ENCODE results near the gene CCDC127. TPM values are rescaled to one million over a fixed set of nuclear protein-coding genes. Genes with fewer than 3 reads are reported as not detected.

The CCDC127 gene
- total RNA-seq, 1 donor from 2014 or later, result 9.7 TPM

- no peak for DNase-seq (ENCODE audit: low spot score in 2 of 2, unreplicated experiment in 2 of 2)
- peaks cover 13% of the 10 kb centered on the region for H3K36me3 Mint-ChIP-seq
- no peaks in the 10 kb centered on the region for H3K9me3 Mint-ChIP-seq
- H3K27me3 Mint-ChIP-seq (ENCODE audit: low read depth), result no peaks in the 10 kb centered on the region
- no peak for TF ChIP-seq CTCF (IDR thresholded peaks at IDR 0.05; ENCODE audit: unreplicated experiment)
- H3K27ac Mint-ChIP-seq, result no peak overlapping the region
- peaks cover 13% of the 10 kb centered on the region for H3K4me1 Mint-ChIP-seq
- no peak overlapping the region for H3K4me3 Mint-ChIP-seq
Measured at GRCh38 chr5:213803-214395, 4.1 kb downstream of the CCDC127 start.

GRCh38 chr5:208449-209114 lies 9.4 kb downstream of the CCDC127 start:
- Mint-ChIP-seq H3K9me3 (no peaks in the 10 kb centered on the region), H3K27me3 (ENCODE audit: low read depth) (no peaks in the 10 kb centered on the region), H3K36me3 (peaks cover 15% of the 10 kb centered on the region), H3K27ac (no peak overlapping the region), H3K4me3 (no peak overlapping the region), H3K4me1 (peaks cover 6% of the 10 kb centered on the region)
- no peak for TF ChIP-seq CTCF (IDR thresholded peaks at IDR 0.05; ENCODE audit: unreplicated experiment)
- DNase-seq (ENCODE audit: low spot score in 2 of 2, unreplicated experiment in 2 of 2), result no peak

DNA sequence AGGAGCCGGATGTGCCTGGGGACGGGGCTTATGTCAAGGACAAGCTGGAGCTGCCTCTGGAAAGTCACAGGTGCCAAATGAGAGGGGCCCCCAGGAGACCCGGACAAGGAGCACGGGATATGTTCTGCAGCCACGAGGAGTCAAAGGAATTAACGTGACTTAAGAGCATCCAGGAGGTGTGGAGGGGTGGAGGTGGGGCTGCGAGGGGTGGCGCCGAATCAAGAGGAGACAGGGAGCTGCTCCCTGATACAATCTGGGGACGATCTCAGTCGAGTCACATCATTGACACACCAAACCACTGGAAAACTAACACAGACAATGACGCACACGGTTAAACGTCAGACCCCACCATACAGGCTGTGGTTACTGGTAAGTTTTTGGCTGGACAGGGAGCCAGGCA lies 10.4 kb downstream of the CCDC127 start:
- DNase-seq (ENCODE audit: low spot score in 2 of 2, unreplicated experiment in 2 of 2), result no peak
- Mint-ChIP-seq H3K4me1 (peaks cover 6% of the 10 kb centered on the region), H3K4me3 (no peak overlapping the region), H3K27ac (peak overlapping the region; percentile 39), H3K9me3 (no peaks in the 10 kb centered on the region), H3K36me3 (peaks cover 16% of the 10 kb centered on the region), H3K27me3 (ENCODE audit: low read depth) (no peaks in the 10 kb centered on the region)
- TF ChIP-seq CTCF (IDR thresholded peaks at IDR 0.05; ENCODE audit: unreplicated experiment), result no peak

GRCh38 chr5:206927-207536 lies 10.9 kb downstream of the CCDC127 start:
- no peaks in the 10 kb centered on the region for H3K9me3 Mint-ChIP-seq
- DNase-seq (ENCODE audit: low spot score in 2 of 2, unreplicated experiment in 2 of 2), result no peak
- no peak for TF ChIP-seq CTCF (IDR thresholded peaks at IDR 0.05; ENCODE audit: unreplicated experiment)
- no peaks in the 10 kb centered on the region for H3K27me3 Mint-ChIP-seq (ENCODE audit: low read depth)
- H3K36me3 Mint-ChIP-seq, result peaks cover 18% of the 10 kb centered on the region
- H3K4me3 Mint-ChIP-seq, result no peak overlapping the region
- H3K27ac Mint-ChIP-seq, result peak overlapping the region; percentile 39
- peaks cover 6% of the 10 kb centered on the region for H3K4me1 Mint-ChIP-seq

DNA sequence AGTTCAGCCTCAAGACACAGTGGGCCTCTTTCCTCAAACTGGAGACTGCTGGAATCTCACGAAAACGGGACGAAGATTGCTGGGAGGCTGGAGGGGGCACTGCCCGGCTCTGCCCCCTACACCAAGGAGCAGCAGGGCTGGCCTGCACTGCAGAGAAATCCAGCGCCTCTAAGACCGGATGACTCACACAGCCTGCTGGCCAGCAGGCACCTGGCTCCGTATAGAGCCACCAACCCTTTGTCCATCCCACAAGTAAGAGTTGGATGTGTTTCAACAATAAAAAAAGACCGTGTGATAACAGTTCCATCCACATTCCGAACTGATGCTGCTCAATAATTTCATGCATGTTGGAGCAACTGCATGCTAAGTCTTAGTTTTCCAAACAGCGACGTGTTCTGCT lies 11.5 kb downstream of the CCDC127 start:
- DNase-seq (ENCODE audit: low spot score in 2 of 2, unreplicated experiment in 2 of 2), result no peak
- H3K36me3 Mint-ChIP-seq, result peaks cover 18% of the 10 kb centered on the region
- TF ChIP-seq CTCF (IDR thresholded peaks at IDR 0.05; ENCODE audit: unreplicated experiment), result no peak
- no peak overlapping the region for H3K4me3 Mint-ChIP-seq
- H3K4me1 Mint-ChIP-seq, result peaks cover 6% of the 10 kb centered on the region
- no peaks in the 10 kb centered on the region for H3K27me3 Mint-ChIP-seq (ENCODE audit: low read depth)
- H3K27ac Mint-ChIP-seq, result no peak overlapping the region
- no peaks in the 10 kb centered on the region for H3K9me3 Mint-ChIP-seq
